Suprapubic skin (tissue), 3 donors: ENCODE data around the gene ADNP2.

Experiments used
- POLR2A ChIP-seq, 2 donors: fragments of 450-650 bp; IDR thresholded peaks; one replicate each; pipeline ENCODE4 v1.6.1; 2017; ENCODE audit warnings: antibody characterized with exemption in 2 of 2, mild to moderate bottlenecking in 2 of 2, moderate library complexity in 2 of 2
- TF ChIP-seq, protein P1 (sequence below), 2 donors: fragments of 200-600 bp in 1 of 2; fragments of 450-650 bp in 1 of 2; sonication (generic) in 1 of 2; IDR thresholded peaks; one replicate each; pipeline ENCODE4 v1.5.1; 2016 to 2019; ENCODE audit warnings: antibody characterized with exemption in 2 of 2, mild to moderate bottlenecking in 1 of 2, moderate library complexity in 1 of 2

DNA sequence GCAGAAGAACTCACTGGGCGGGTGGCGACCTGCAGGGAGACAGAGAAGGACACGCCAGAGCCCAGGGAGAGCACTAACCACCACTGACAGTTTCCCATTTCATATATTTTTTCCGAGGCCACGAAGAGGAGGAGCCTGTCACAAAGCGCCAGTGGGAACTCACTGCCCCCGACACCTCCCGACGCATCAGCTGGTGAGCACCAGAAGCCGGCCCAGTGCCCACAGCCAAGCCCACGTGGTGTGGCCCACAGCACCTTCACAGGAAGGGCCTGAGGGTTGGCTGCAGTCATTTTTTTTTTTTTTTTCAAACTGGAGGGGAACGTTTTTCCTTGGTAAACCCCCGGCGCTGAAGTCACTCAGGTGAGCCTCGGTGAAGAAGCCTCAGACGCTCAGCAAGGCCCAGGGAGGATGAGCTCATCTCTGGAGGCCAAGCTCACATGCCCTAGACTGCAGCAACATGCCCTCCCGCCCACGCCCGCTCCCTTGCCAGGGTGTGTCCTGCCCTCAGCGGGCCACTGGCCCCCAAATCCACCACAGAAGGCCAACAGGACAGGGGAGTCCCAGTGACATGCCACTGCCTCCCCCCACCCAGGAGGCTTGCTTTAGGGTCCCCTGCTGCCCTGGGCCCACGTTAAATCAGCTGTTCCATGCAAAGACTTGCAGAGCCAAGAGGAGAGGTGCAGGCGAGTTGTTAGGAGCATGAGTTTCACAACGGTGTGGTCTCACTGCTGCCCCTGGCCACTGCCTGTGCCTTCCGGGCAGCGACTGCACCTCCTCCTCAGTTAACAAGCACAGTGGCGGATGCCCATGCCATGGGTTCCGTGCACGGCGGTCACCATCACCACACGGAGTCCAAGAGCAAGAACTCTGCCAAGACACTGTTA lies 70.1 kb downstream of the ADNP2 start:
- TF ChIP-seq, protein P1, sequence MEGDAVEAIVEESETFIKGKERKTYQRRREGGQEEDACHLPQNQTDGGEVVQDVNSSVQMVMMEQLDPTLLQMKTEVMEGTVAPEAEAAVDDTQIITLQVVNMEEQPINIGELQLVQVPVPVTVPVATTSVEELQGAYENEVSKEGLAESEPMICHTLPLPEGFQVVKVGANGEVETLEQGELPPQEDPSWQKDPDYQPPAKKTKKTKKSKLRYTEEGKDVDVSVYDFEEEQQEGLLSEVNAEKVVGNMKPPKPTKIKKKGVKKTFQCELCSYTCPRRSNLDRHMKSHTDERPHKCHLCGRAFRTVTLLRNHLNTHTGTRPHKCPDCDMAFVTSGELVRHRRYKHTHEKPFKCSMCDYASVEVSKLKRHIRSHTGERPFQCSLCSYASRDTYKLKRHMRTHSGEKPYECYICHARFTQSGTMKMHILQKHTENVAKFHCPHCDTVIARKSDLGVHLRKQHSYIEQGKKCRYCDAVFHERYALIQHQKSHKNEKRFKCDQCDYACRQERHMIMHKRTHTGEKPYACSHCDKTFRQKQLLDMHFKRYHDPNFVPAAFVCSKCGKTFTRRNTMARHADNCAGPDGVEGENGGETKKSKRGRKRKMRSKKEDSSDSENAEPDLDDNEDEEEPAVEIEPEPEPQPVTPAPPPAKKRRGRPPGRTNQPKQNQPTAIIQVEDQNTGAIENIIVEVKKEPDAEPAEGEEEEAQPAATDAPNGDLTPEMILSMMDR (IDR thresholded peaks at IDR 0.05): no peak
- no peak for TF ChIP-seq POLR2A (IDR thresholded peaks at IDR 0.05)
